Stimulated activated CD8-positive, alpha-beta memory T cell treated with anti-CD3 and anti-CD28 coated beads, Interleukin-15, amount 100 ng/mL, for 1 hour (primary cell): ENCODE data around the gene THUMPD3.

Source experiments
- DNase-seq: peaks from one replicate; pipeline ENCODE4 v3.0.0-alpha.2; 2020; ENCODE audit warnings: low read depth

Gene THUMPD3, protein sequence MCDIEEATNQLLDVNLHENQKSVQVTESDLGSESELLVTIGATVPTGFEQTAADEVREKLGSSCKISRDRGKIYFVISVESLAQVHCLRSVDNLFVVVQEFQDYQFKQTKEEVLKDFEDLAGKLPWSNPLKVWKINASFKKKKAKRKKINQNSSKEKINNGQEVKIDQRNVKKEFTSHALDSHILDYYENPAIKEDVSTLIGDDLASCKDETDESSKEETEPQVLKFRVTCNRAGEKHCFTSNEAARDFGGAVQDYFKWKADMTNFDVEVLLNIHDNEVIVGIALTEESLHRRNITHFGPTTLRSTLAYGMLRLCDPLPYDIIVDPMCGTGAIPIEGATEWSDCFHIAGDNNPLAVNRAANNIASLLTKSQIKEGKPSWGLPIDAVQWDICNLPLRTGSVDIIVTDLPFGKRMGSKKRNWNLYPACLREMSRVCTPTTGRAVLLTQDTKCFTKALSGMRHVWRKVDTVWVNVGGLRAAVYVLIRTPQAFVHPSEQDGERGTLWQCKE

DNA sequence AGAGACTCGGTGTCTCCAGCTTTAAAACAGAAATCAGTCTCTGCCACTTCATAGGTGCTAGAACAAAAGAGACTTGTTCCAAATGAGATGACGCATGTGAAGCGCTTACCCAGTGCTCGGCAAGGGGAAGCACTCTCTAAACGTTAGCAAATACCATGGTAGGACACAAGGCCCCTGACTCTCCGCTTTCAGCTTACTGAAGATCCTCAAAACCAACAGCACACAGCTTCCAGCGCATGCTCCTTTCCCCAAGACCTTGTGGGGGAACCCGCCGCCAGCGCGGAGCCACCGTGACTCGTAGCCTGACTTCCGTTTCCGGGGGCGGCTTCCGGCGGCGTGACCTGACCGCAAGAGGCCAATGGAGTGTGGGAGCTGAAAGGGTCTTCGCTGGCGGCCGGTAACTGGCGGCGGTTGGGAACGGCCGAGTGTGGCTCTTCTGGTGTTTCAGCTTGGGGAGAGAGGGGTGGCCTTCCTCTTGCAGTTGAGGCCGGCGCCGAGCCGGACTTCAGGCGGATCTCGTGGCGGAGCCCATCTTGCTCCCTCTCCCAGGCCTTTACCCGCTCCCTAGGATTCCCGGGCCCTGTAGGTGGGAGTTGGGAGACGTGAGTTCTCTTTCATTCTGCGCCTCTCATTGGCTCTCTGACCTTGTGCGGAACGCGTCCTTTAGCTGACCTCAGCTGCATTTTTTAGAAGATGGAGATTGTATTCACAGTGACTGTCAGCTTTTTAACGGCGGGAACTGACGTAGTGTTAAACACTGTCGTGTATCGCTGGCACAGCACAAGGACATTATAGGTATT, at the start of gene THUMPD3:
THUMPD3 (plus strand) TSS at position 324 of the 800 bp plus-strand sequence. CDS start 2,015 bp downstream, outside the sequence.
- peak; percentile 84 for DNase-seq

DNA sequence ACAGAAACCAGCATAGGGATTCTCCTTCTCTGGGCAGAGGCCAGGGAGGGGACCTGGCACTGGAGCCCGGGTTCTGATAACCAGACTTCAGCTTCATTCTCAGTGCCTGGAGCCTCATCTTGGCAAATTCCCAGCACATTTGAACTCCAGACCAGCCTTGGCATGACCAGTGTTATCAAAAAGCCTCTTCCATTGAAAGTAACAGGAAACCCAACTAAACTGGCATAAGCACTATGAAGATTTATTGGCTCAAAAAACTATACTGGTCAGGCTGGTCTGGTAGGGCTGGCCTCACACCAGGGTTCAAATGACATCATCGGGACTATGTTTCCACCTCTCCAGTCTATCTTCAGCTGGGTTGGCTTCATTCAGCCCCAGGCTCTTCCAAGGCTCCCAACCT, 48.1 kb upstream of the THUMPD3 start:
- no peak for DNase-seq

DNA sequence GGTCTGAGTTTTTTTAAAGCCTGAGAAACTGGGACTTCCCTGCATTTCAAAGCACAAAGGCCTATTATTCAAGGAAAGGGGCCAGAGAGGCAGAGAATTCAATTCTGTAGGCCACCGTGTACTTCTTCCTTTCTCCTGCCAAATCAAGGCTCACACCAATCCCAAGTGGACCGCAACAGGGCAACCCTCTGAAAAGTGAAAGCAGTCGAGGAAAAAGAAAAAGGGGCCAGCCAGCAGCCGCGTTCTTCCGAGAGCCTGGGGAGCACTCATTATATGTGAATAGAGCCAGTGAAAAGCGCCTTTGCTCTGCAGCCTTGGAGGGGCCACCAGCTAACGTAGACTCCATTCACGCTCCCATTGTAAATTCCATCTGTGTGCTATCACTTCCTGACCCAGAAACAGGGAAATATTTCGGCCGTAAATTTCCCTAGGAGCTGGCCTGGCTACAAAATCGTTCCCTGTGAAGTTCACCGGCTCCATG, 45.9 kb upstream of the THUMPD3 start:
- DNase-seq: no peak

DNA sequence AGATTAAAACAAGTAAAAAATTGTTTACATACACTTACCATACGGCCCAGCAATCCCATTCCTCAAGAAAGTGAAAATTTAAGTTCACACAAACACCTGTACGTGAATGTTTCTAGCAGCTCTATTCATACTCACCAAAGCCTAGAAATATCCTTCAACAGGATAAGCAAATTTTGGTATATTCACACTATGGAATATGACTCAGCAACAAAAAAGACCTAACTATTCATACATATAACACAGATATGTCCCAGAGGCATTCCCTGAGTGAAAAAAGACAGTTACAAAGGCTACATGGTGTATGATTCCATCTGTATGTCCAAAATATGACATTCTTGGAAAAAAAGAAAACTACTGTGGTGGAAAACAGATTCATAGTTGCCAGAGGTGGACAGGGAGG, 40.1 kb upstream of the THUMPD3 start:
- DNase-seq: no peak

- no peak for DNase-seq
These were observed 37.9 kb upstream of the THUMPD3 start for GRCh38 chr3:9324944-9325343.

GRCh38 chr3:9327578-9327977, 35.3 kb upstream of the THUMPD3 start:
- no peak for DNase-seq

GRCh38 chr3:9330166-9330703, 32.6 kb upstream of the THUMPD3 start:
- no peak for DNase-seq

- no peak for DNase-seq
These were observed 31.7 kb upstream of the THUMPD3 start for GRCh38 chr3:9331171-9331570.

- DNase-seq: no peak
These were observed 30.4 kb upstream of the THUMPD3 start for GRCh38 chr3:9332250-9333030.

DNA sequence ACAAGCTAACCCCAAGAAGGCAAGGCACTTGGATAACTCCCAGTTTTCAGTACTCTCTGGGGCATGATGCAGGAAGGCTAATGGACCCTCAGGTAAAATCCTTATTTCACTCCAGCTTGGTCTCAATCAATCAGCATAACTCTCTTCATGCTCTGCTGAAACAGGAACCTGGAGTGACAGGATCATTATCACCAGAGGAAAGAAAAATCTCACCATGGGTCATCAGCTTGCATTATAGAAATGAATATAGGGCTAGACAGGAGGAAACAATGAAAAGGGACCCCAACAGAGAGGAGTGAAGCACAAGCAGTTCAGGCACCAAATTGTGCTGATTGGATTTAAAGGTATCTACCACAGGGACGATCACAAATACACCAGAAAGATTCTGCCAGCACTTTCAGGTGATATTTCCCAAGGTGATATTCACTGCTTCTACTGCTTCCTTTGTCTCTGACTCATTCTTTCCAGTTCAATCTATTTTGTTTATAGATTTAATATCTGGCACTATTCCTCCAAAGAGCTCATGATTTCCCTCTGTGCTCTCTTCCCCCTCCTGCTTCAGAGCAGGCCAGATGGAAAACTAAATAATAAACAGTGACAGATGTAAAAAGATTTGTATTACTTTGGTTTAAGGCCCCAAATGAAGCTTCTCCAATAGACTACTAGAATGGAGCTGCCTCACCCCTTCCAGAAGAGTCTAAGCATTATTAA, 22.9 kb upstream of the THUMPD3 start:
- DNase-seq: no peak

DNA sequence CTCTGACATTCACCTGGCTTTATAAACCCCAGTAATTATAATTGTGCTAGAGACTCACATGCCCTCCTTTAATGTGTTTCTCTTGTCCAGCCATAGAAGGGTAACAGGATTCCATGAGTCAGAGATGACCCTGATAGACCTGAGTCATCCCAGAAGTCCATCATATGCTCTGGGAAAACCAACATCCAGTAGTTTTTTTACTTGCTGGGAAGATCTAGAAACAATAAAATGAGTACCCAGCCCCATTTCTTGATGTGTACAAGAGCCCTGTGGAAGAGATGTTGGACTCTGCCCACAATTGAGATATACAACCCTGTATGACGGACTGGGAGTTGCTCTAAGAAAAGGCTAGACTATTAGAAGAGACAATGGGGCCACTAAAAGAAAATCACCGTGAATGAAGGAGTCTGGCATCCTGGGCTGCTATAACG, 22.4 kb upstream of the THUMPD3 start:
- DNase-seq: no peak

DNA sequence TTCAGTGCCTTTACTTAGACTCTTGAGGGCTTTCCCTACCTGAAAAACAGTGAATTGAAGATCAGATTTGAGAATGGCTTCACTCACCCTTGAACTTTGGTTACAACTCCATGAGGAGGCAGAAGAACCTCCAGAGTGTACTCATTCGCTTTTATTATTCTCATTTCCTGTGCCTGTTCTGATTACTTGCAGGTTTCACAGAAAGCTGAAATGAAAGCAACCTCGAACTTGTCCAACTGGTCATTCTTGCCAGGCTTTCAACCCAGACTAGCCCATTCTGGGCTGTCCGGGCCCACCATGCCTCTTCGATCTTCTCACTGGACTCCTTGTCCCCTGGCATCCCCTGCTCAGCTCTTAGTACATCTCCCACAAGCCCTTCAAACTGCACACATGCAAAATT, 20.2 kb upstream of the THUMPD3 start:
- DNase-seq: no peak

GRCh38 chr3:9343115-9343514, 19.7 kb upstream of the THUMPD3 start:
- no peak for DNase-seq

DNA sequence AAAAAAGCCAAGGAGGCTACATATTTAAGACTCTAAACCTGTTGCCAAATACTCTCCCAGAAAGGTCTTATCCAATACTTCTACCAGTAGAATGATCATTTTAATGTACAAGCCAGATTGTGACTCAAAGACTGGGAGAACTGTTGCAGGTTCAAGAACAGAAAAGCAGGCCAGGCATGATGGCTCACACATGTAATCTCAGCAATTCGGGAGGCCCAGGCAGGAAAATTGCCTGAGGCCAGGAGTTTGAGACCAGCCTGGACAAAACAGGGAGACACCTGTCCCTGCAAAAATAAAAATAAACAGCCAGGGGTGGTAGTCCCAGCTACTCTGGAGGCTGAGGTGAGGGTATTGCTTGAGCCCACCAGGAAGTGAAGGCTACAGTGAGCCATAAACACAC, 17.8 kb upstream of the THUMPD3 start:
- DNase-seq: no peak

GRCh38 chr3:9346141-9346540, 16.7 kb upstream of the THUMPD3 start:
- DNase-seq: no peak

DNA sequence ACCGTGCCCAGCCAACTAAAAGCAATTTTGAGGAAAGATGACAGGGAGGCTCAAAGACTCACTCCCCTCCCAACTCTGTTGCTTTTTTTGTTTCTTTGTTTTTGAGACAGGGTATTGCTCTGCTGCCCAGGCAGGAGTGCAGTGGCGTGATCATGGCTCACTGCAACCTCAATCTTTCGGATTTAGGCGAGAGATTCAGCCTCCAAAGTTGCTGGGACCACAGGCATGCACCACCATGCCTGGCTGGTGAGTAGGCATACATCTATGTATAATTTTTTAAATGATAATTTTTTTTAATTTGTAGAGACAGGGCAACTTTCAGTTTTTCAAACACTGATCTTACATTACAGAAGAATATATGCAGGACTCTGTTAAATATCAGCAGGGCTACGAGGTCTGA, 15.8 kb upstream of the THUMPD3 start:
- DNase-seq: no peak

- no peak for DNase-seq
These were observed 15.0 kb upstream of the THUMPD3 start for GRCh38 chr3:9347887-9348286.

DNA sequence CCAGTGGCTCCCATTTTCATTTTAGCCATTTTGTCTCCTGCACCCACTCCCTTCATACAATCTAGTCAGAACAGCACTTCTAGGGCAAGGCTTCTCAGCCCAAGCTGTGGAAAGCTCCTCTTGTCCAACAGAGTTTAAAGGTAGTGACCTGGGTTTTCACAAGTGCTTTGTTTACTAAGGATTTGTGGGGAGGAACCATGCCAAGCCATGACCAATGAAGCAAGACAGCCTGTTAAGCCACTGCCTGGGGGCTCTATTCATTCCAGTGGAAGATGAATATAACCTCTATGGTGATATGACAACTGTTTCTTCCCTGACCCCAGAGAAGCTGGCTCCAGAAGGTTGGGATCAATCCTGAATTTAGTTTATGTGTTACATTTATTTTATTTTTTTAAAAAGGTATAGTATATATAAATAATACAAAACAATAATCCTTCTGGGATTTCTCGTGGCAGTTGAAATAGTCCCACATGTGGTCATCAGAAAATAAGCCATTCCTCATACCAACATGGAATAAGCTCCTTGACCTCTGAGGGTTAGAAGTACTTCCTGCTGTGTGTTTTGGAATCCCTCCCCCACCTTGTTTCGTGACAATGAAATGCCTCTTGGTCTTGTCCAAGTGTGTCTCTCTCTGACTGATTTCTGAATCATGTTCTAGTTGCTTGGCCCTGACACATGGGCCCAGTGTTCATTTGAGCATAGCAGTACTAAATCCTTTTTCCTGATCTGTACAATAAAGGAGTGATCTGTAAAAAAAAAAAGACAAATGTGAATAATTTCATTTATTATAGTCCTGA, 13.3 kb upstream of the THUMPD3 start:
- DNase-seq: no peak

GRCh38 chr3:9351709-9352126, 11.1 kb upstream of the THUMPD3 start:
- DNase-seq: no peak
